ENCODE data around the gene LCE1C. TPM values are rescaled to one million over a fixed set of nuclear protein-coding genes. Genes with fewer than 3 reads are reported as not detected.

LCE1C gene
- total and polyA plus RNA-seq, 2 of the 4 experiments (the other 2 are of a cell fraction) = not detected

DNA sequence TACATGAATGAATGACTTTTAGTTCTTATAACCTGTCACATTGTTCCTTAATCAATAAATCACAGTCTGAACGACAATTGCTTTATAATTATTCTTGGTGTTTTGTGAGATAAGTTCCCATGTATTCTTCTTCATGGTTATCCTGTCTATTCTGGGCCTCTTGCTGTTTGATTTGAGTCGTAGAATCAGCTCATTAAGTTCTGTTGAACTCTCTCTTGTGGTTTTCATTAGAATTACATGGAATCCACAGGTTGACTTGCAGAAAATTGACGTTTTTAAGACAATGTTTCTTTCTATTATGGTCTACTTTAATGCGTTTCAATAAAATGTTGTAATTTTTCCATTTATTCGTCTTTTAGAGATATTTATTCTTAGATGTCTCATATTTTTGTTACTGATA is 16.8 kb upstream of the LCE1C start:
- dilution Hi-C loops (cut with HindIII; ENCODE audit: low sequenced_read_pairs, unreplicated experiment) (no loop called here), intact Hi-C loops (cut with micrococcal nuclease) (no loop called here), in situ Hi-C loops (cut with MboI; ENCODE audit: low sequenced_read_pairs) (no loop called here)
- Histone ChIP-seq H2BK5ac (ENCODE audit: low read depth, low read length, poor library complexity, severe bottlenecking) (no peak overlapping the region), H2AFZ (replicated peaks; ENCODE audit: low read length, poor library complexity) (no peak overlapping the region), H3K9ac (ENCODE audit: low read depth, low read length) (no peak overlapping the region), H2BK120ac (ENCODE audit: low read depth, low read length) (no peak overlapping the region), H3K18ac (ENCODE audit: low read depth, low read length) (no peak overlapping the region), H3K56ac (ENCODE audit: extremely low read depth, insufficient read depth, low read length) (no peak overlapping the region), H3K4me3 (ENCODE audit: insufficient read depth, low read depth, low read length) (no peak overlapping the region), H3K4ac (ENCODE audit: low read depth, low read length) (no peak overlapping the region), H3K27ac (ENCODE audit: insufficient read depth, low read length) (no peak overlapping the region), H3K4me2 (ENCODE audit: low read depth, low read length) (no peak overlapping the region), H3K23ac (ENCODE audit: low read depth, low read length) (no peak overlapping the region), H3K4me1 (ENCODE audit: control insufficient read depth, insufficient read depth, low read length) (no peaks in the 10 kb centered on the region), H4K8ac (ENCODE audit: low read depth in 2 of 2, low read length in 2 of 2) (no peak overlapping the region), H4K5ac (ENCODE audit: low read depth, low read length) (no peak overlapping the region), H3K36me3 (ENCODE audit: control insufficient read depth, insufficient read depth, low read length) (no peaks in the 10 kb centered on the region), H3K9me1 (ENCODE audit: insufficient read depth, low read length) (no peaks in the 10 kb centered on the region), H4K91ac (ENCODE audit: insufficient read depth, low read depth, low read length) (no peak overlapping the region), H3K27me3 (ENCODE audit: control insufficient read depth, insufficient read depth, low read length) (no peaks in the 10 kb centered on the region), H2BK20ac (ENCODE audit: low read depth, low read length) (no peak overlapping the region), H2AK9ac (replicated peaks; ENCODE audit: low read depth, low read length, poor library complexity) (no peak overlapping the region), H2AK5ac (ENCODE audit: low read depth, low read length) (no peak overlapping the region), H2BK15ac (ENCODE audit: low read depth, low read length) (no peak overlapping the region), H4K20me1 (ENCODE audit: insufficient read depth, low read length) (no peaks in the 10 kb centered on the region), H3K9me3 (ENCODE audit: control insufficient read depth, insufficient read depth, low read length) (no peaks in the 10 kb centered on the region), H3K14ac (replicated peaks; ENCODE audit: low read depth, low read length) (no peak overlapping the region), H3K79me1 (ENCODE audit: low read depth in 1 of 2, low read length in 2 of 2) (no peaks in the 10 kb centered on the region)
- WGBS, 2 experiments (ENCODE audit: extremely low coverage in 2 of 2, insufficient read length in 1 of 2) = 0% methylated on average over 1 of the region's 5 CpGs; no CpG with 5 or more reads in 1 of the 2 experiments
- no peak for ATAC-seq (ENCODE audit: low read depth)
- ChIA-PET POLR2A (ENCODE audit: unreplicated experiment) (no interaction called here), CTCF (no interaction called here)
- TF ChIP-seq FOS (IDR thresholded peaks at IDR 0.05; ENCODE audit: low read depth, low read length) (no peak), RAD21 (IDR thresholded peaks at IDR 0.05; ENCODE audit: low read length) (no peak), CEBPB (IDR thresholded peaks at IDR 0.05; ENCODE audit: low read depth, low read length) (no peak), POLR2A (IDR thresholded peaks at IDR 0.05; ENCODE audit: low read depth, low read length) (no peak), SMC3 (IDR thresholded peaks at IDR 0.05; ENCODE audit: low read depth, low read length) (no peak), BHLHE40 (IDR thresholded peaks at IDR 0.05; ENCODE audit: low read depth, low read length) (no peak), RCOR1 (IDR thresholded peaks at IDR 0.05; ENCODE audit: insufficient replicate concordance, low read length) (no peak), MAFK (IDR thresholded peaks at IDR 0.05; ENCODE audit: low read depth, low read length) (no peak), MAZ (IDR thresholded peaks at IDR 0.05; ENCODE audit: borderline replicate concordance, low read depth, low read length) (no peak), NFE2L2 (IDR thresholded peaks at IDR 0.05; ENCODE audit: low read depth, low read length) (no peak), MXI1 (IDR thresholded peaks at IDR 0.05; ENCODE audit: borderline replicate concordance, low read depth, low read length) (no peak), RFX5 (IDR thresholded peaks at IDR 0.05; ENCODE audit: low read depth, low read length) (no peak)
- TF ChIP-seq, protein P1, sequence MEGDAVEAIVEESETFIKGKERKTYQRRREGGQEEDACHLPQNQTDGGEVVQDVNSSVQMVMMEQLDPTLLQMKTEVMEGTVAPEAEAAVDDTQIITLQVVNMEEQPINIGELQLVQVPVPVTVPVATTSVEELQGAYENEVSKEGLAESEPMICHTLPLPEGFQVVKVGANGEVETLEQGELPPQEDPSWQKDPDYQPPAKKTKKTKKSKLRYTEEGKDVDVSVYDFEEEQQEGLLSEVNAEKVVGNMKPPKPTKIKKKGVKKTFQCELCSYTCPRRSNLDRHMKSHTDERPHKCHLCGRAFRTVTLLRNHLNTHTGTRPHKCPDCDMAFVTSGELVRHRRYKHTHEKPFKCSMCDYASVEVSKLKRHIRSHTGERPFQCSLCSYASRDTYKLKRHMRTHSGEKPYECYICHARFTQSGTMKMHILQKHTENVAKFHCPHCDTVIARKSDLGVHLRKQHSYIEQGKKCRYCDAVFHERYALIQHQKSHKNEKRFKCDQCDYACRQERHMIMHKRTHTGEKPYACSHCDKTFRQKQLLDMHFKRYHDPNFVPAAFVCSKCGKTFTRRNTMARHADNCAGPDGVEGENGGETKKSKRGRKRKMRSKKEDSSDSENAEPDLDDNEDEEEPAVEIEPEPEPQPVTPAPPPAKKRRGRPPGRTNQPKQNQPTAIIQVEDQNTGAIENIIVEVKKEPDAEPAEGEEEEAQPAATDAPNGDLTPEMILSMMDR (conservative IDR thresholded peaks at IDR 0.05; ENCODE audit: low read depth, low read length) = no peak
- TF ChIP-seq, protein P2, sequence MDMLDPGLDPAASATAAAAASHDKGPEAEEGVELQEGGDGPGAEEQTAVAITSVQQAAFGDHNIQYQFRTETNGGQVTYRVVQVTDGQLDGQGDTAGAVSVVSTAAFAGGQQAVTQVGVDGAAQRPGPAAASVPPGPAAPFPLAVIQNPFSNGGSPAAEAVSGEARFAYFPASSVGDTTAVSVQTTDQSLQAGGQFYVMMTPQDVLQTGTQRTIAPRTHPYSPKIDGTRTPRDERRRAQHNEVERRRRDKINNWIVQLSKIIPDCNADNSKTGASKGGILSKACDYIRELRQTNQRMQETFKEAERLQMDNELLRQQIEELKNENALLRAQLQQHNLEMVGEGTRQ (IDR thresholded peaks at IDR 0.05; ENCODE audit: low read depth, low read length) = no peak
- no peak for DNase-seq
- no TSS peak for BruUV-seq (replicated peaks)

Measured in IMR-90 (cell line).